ENCODE data around the gene RIN2. TPM values are rescaled to one million over a fixed set of nuclear protein-coding genes. Genes with fewer than 3 reads are reported as not detected.

RIN2 gene
- total and polyA plus RNA-seq, 9 of the 15 experiments (the other 6 are each of a cell fraction or from before 2014, with no cell fraction given), result 0.09 TPM; not detected in 8

GRCh38 chr20:19743640-19743995 lies 14.4 kb upstream of the RIN2 start (continued):
- TF ChIP-seq CEBPZ (IDR thresholded peaks at IDR 0.05; ENCODE audit: borderline replicate concordance, low read depth, low read length) (no peak), HSF4 (CRISPR knock-in tag; IDR thresholded peaks at IDR 0.05; ENCODE audit: borderline replicate concordance) (no peak), ELF2 (CRISPR knock-in tag; IDR thresholded peaks at IDR 0.05) (no peak), ZNF436 (CRISPR knock-in tag; IDR thresholded peaks at IDR 0.05) (no peak), GTF2E2 (tag; IDR thresholded peaks at IDR 0.05) (no peak), SMARCA5 (IDR thresholded peaks at IDR 0.05) (no peak), RBBP5 (IDR thresholded peaks at IDR 0.05; ENCODE audit: borderline replicate concordance, insufficient read depth, low read length, poor library complexity, severe bottlenecking) (no peak), BRD9 (IDR thresholded peaks at IDR 0.05; ENCODE audit: low read depth, partially characterized antibody) (no peak), RBM14 (IDR thresholded peaks at IDR 0.05; ENCODE audit: borderline replicate concordance, insufficient read depth, low read depth, low read length) (no peak)
